HG03378 (cell line): ENCODE results near the gene CTRB1.

Source experiments
- ATAC-seq: cut with Tn5 transposase; IDR thresholded peaks from one replicate; pipeline ENCODE4 v1.9.1; 2021; ENCODE audit warnings: mild to moderate bottlenecking, moderate library complexity; ENCODE audit not compliant: unreplicated experiment

The CTRB1 gene

GRCh38 chr16:75225092-75225491 is 6.3 kb downstream of the CTRB1 start:
- no peak for ATAC-seq

GRCh38 chr16:75225678-75226515 is 7.1 kb downstream of the CTRB1 start:
- ATAC-seq: no peak

GRCh38 chr16:75226550-75227360 is 8.0 kb downstream of the CTRB1 start:
- no peak for ATAC-seq

- no peak for ATAC-seq
Observed at GRCh38 chr16:75227361-75228142, 8.8 kb downstream of the CTRB1 start.

GRCh38 chr16:75228143-75228976 is 9.6 kb downstream of the CTRB1 start:
- no peak for ATAC-seq

- ATAC-seq: no peak
Observed at GRCh38 chr16:75229172-75230031, 10.6 kb downstream of the CTRB1 start.

- no peak for ATAC-seq
Observed at GRCh38 chr16:75230471-75231110, 11.8 kb downstream of the CTRB1 start.

GRCh38 chr16:75231570-75231969 is 12.8 kb downstream of the CTRB1 start:
- ATAC-seq: no peak

GRCh38 chr16:75233611-75233938 is 14.8 kb downstream of the CTRB1 start:
- no peak for ATAC-seq

GRCh38 chr16:75234856-75235696 is 16.3 kb downstream of the CTRB1 start:
- ATAC-seq: no peak

- ATAC-seq: no peak
Observed at GRCh38 chr16:75235721-75236193, 17.0 kb downstream of the CTRB1 start.

GRCh38 chr16:75236232-75236631 is 17.4 kb downstream of the CTRB1 start:
- no peak for ATAC-seq

- no peak for ATAC-seq
Observed at GRCh38 chr16:75236736-75237397, 18.1 kb downstream of the CTRB1 start.

- no peak for ATAC-seq
Observed at GRCh38 chr16:75237398-75238131, 18.8 kb downstream of the CTRB1 start.

GRCh38 chr16:75238132-75238852 is 19.5 kb downstream of the CTRB1 start:
- ATAC-seq: no peak

- no peak for ATAC-seq
Observed at GRCh38 chr16:75238853-75239541, 20.2 kb downstream of the CTRB1 start.
